Measurements from ENCODE around the gene EIPR1. TPM values are rescaled to one million over a fixed set of nuclear protein-coding genes. Genes with fewer than 3 reads are reported as not detected.

Gene EIPR1
- total RNA-seq, 1 experiment from 2014 or later: 27.8 TPM

- Histone ChIP-seq H3K56ac (ENCODE audit: insufficient read length, low read depth, low read length) (no peak overlapping the region), H3K4me2 (ENCODE audit: insufficient read depth, insufficient read length, low read length) (no peak overlapping the region), H3K14ac (ENCODE audit: insufficient read depth, low read length) (no peak overlapping the region; the same call in 1 of the 2 replicates), H4K20me1 (ENCODE audit: control insufficient read depth, insufficient read depth, insufficient read length) (no peaks in the 10 kb centered on the region), H2BK12ac (ENCODE audit: insufficient read length, low read depth, low read length) (no peak overlapping the region), H2BK15ac (ENCODE audit: low read depth, low read length) (no peak overlapping the region), H3K23ac (ENCODE audit: insufficient read length, low read depth, low read length) (no peak overlapping the region), H4K91ac (ENCODE audit: insufficient read length, low read depth, low read length) (no peak overlapping the region), H2AK5ac (ENCODE audit: insufficient read length, low read length) (no peak overlapping the region), H3K79me1 (ENCODE audit: insufficient read depth, low read depth, low read length, poor library complexity, severe bottlenecking) (no peaks in the 10 kb centered on the region), H3K9ac (ENCODE audit: extremely low read depth, insufficient read length, low read length) (no peak overlapping the region), H3K4ac (ENCODE audit: low read depth, low read length) (no peak overlapping the region), H4K8ac (replicated peaks; ENCODE audit: insufficient read length, low read depth, low read length) (no peak overlapping the region), H3K4me1 (ENCODE audit: insufficient read depth, low read length) (no peaks in the 10 kb centered on the region; the same call in 1 of the 2 replicates), H3K79me2 (ENCODE audit: insufficient read depth, low read length) (no peaks in the 10 kb centered on the region), H3T11ph (ENCODE audit: low read length) (no peak overlapping the region), H3K18ac (ENCODE audit: insufficient read length, low read depth, low read length) (no peak overlapping the region), H2AFZ (ENCODE audit: low read length) (no peak overlapping the region), H4K5ac (ENCODE audit: insufficient read length, low read depth, low read length) (no peak overlapping the region), H3K27me3 (ENCODE audit: insufficient read depth, low read length) (no peaks in the 10 kb centered on the region), H2BK5ac (ENCODE audit: insufficient read length, low read length) (no peak overlapping the region), H3K27ac (ENCODE audit: insufficient read length, low read depth, low read length) (no peak overlapping the region), H3K23me2 (ENCODE audit: insufficient read length, low read depth, low read length, poor library complexity, severe bottlenecking) (no peaks in the 10 kb centered on the region), H3K9me3 (ENCODE audit: control insufficient read depth, low read depth, low read length) (no peaks in the 10 kb centered on the region), H2BK20ac (ENCODE audit: low read depth, low read length, poor library complexity, severe bottlenecking) (no peak overlapping the region), H2BK120ac (ENCODE audit: low read depth, low read length, poor library complexity, severe bottlenecking) (no peak overlapping the region)
- WGBS (ENCODE audit: extremely low coverage, insufficient read length, low lambda C conversion rate): no CpG with 5 or more reads among the region's 36 CpGs
- Mint-ChIP-seq H3K4me1 (peaks cover 16 to 17% of the 10 kb centered on the region in 2 experiments), H3K27ac (peak overlapping the region in 1 of 3 experiments; percentile 51; a peak in 2 of 7 replicates), H3K4me3 (no peak overlapping the region), H3K27me3 (ENCODE audit: low read depth) (no peaks in the 10 kb centered on the region), H3K9me3 (peaks cover 0 to 4% of the 10 kb centered on the region in 2 experiments; a peak in 3 of 5 replicates), H3K36me3 (ENCODE audit: insufficient read depth in 1 of 3, low read depth in 3 of 3) (peaks cover 5 to 11% (median 9%) of the 10 kb centered on the region in 3 experiments; a peak in 6 of 7 replicates)
- TF ChIP-seq CTCF (conservative IDR thresholded peaks at IDR 0.05): no peak
- DNase-seq: peak; percentile 24
These were observed 95.3 kb downstream of the EIPR1 start for GRCh38 chr2:3282056-3282998.
